Smooth muscle cell of the umbilical artery (primary cell): ENCODE results near the gene HOMER2. TPM values are rescaled to one million over a fixed set of nuclear protein-coding genes. Genes with fewer than 3 reads are reported as not detected.

Experiments used
- total RNA-seq: library from RNA; depleted of rRNA; stranded (reverse); fragments of >200 nt; gene quantifications from 2 replicates; pipeline ENCODE4 v1.2.3, GENCODE V29; 2014

HOMER2 gene
- 3.9 and 6.4 TPM in 2 replicates for total RNA-seq

GRCh38 chr15:82952158-82953081, at the start of gene HOMER2:
HOMER2 (minus strand) TSS chr15:82952720; CDS start chr15:82952535, 185 bp downstream.

GRCh38 chr15:82985688-82986441, 33.3 kb upstream of the HOMER2 start, which contains the start of gene RAMAC:
RAMAC (plus strand) TSS chr15:82986210; CDS start chr15:82989019, 2,809 bp downstream.

DNA sequence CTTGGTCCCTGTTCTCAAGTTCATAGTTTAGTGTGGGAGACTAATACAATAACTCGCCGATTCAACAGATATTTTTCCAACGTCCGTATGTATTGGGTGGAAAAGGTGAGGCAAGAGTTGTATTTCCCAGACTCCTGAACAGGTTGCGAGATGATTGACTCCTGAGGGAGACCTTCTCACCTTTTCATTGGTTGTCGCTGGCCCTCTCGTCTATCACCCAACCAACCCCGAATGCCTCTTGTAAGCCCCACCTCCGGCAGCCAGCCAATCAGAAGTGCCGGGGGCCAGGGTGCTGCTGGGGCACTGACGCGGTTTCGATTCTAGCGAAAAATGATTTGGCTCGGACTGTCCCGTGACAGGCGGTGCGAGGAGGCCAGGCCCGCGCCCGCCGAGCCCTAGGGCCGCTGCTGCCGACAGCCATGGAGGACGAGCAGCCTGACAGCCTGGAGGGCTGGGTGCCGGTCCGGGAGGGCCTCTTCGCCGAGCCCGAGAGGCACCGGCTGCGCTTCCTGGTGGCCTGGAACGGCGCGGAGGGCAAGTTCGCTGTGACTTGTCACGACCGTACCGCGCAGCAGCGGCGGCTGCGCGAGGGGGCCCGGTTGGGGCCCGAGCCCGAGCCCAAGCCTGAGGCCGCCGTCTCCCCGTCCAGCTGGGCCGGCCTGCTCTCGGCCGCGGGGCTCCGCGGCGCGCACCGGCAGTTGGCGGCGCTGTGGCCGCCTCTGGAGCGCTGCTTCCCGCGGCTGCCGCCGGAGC, 143.0 kb downstream of the HOMER2 start, which contains the start of gene WHAMM:
WHAMM (plus strand) TSS at position 321 of the 753 bp plus-strand sequence; CDS start at position 420, 99 bp downstream.

DNA sequence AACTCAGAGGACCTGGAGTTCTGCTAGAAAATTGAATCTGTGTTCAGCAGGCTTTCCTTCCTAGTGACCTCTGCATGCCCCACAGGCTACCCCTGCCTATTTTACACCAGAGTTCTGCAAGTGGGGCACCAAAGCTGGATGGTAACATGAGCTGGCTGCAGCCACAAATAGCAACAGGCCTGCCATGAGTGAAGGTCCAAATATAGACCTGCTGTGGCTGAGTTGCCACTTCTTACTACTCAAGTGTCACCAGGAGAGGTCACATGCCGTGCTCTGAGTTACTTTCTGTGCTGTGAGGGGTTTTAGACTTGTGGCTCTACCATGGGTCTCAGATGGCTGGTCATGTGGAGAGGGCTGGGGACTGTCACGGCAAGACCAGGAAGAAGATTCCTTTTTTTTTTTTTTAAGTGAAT, 146.5 kb downstream of the HOMER2 start, which contains the start of gene FSD2:
FSD2 (minus strand) TSS at position 76 of the 413 bp plus-strand sequence. CDS start 18,679 bp downstream, outside the sequence.

Other genes starting within 250 kb of the HOMER2 start
- gene AP3B2, start 242.8 kb downstream of the HOMER2 start, total RNA-seq, result 0.23 and 0.89 TPM in 2 replicates
- not detected in 2 replicates for gene FSD2, start 146.7 kb downstream of the HOMER2 start, total RNA-seq
- 4.2 and 5.9 TPM in 2 replicates for gene WHAMM, start 143.1 kb downstream of the HOMER2 start, total RNA-seq
- gene RAMAC, start 33.5 kb upstream of the HOMER2 start, total RNA-seq, result 30.9 and 36.8 TPM in 2 replicates
- gene C15orf40, start 58.9 kb upstream of the HOMER2 start, total RNA-seq, result 5.9 and 6.6 TPM in 2 replicates
- 125 and 133 TPM in 2 replicates for gene BTBD1, start 114.5 kb upstream of the HOMER2 start, total RNA-seq
- 2.5 and 5.0 TPM in 2 replicates for gene TM6SF1, start 154.9 kb upstream of the HOMER2 start, total RNA-seq